Measurements from ENCODE around the gene NDST1.

GRCh38 chr5:150568663-150569062, 60.7 kb downstream of the NDST1 start:
- TF ChIP-seq CTCF (IDR thresholded peaks at IDR 0.05 in 4 of 5, conservative IDR thresholded peaks at IDR 0.05 in 1 of 5) (no peak), POLR2A (IDR thresholded peaks at IDR 0.05) (no peak)

All from gastrocnemius medialis (tissue), 4 donors.